Jurkat, Clone E6-1 (cell line): ENCODE measurements around the gene ZNF175.
A peak's percentile ranks its signal among the peaks of the same experiment; 100 is the strongest.

Source experiments
- DNase-seq: peaks from one replicate; pipeline ENCODE4 v3.0.0-alpha.2; 2011; ENCODE audit warnings: low read depth, low spot score
- H3K4me3 ChIP-seq: 2 replicates; pipeline ENCODE4 v1.5.1; 2011; ENCODE audit warnings: mild to moderate bottlenecking, low read length, control low read depth, moderate library complexity

Gene ZNF175

DNA sequence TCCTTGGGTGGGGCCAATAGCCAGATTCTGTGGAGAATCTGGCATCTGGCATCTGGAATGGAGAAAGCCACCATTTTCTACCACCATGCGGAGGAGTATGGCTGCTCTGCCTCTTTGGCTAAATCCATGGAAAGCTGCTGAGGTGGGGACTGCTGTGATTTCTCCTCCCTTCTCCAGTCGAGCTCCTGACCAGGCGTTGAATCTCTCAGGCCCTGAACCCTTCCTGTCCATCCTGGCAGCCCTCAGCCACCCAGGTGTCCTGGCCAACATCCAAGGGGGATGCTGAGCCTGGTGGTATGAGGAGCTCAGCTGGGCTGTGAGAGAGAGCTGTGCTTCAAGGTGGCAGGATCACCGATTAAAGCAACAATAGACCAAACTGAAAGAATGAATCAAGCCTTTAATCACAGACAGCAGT, 22.2 kb upstream of the ZNF175 start:
- H3K4me3 ChIP-seq: no peak overlapping the region
- no peak for DNase-seq

DNA sequence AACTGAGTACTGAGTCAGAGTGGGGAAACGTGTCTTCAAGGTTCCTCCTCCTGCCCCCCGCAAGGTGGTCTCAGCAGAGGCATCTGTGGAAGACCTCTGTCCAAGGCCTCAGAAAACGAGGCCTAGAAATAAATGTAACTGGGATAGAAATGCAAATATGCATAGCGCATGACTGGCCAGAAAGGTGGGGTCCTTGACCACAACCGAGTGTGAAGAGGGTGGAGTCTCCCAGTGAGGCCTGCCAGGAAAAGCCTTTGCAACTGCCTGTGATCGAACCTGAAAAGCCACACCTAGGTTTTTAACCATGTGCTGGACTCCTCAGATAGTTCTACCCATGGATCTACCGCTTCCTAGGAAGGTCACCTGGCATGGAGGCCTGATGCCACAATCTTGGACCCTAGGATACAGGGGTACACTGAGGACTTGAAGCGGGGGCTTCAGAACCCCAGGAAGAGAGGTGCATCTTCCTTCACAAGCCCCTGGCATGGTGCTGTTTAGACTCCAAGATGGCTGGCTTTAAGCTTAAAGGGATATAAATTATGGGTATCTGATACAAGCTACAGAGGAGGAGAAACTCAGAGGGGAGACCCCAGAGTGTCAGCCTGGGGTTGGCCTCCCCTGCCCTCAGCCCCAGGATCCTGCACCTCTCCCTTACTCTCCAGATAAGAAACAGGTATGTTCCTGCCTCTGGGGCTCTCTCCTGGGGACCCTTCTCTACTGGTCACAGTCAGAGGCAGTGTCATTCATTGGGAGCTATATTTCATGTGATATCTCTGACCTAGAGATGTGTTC, 21.4 kb upstream of the ZNF175 start:
- H3K4me3 ChIP-seq: no peak overlapping the region
- no peak for DNase-seq

DNA sequence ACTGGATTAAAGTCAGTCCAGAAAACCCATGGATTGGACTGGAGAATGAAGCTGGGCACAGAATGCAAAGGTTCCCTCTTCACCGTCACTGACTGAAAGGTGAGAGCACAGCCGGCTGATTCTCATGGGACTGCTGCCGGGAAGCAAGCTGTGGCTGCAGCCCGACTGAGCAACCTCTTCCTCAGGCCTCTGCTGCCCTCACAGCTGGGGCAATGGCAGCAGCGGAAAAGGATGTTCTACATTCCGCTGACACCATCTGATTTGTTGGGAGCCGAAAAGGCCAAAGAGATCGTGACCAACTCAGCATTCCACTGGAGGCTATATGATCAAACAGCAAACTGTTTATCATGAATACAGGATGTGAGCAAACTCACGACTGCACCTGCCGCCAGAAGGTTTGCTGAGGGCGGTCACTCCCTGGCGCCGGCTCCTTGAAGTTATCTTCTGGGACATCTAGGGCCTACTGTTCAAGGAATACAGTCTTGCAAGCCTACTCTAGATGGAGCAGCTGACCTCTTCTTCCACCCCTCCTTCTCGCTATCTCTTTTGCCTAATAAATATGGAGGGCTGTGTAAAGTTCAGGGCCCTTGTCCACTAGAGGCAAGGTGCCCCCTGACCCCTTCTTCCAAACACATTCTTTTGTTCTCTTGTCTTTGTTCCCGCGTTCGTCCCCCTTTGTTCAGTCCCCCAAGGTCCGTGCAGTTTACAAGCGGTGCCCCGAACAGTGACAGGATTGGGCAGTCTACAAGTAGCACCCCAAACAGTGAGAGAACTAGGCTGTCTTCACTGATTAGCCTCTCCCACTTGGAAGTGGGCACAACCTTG, 20.0 kb upstream of the ZNF175 start:
- H3K4me3 ChIP-seq: no peak overlapping the region
- no peak for DNase-seq

DNA sequence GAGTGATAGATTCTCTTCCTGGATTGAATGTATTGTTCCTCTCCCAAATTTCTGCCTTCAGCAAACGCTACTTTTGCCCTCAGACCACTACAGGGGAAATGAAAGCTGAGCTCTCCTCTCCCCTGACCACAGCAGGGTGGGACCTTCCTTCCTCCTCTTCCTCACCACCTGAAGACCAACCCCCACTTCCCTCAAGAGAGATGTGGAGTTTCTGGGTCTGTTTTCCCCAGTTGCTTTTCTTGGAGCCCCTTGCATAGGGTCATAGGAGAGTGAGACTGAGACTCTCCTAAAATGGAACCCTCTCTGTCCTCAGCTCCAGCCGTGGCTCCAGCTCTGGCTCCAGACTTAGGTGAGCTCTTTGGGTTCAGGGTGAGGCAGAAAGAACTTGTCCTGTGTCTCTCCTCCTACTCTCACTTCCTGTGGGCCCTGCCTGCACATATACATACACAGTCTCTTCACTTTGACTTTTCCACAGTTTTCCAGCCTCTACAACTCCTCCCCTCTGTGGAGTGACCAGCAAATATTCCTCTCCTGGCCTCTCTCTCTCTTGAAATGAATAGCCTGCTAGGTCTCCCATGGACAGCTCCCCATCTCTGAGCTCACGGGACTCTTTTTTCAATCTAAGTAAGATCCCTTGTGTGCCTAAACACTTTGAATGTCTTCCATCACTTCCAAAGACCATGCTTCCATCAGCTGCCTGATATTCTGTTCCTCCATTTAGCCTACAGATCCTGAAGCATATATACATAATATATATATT, 19.2 kb upstream of the ZNF175 start:
- no peak for DNase-seq
- H3K4me3 ChIP-seq: no peak overlapping the region

DNA sequence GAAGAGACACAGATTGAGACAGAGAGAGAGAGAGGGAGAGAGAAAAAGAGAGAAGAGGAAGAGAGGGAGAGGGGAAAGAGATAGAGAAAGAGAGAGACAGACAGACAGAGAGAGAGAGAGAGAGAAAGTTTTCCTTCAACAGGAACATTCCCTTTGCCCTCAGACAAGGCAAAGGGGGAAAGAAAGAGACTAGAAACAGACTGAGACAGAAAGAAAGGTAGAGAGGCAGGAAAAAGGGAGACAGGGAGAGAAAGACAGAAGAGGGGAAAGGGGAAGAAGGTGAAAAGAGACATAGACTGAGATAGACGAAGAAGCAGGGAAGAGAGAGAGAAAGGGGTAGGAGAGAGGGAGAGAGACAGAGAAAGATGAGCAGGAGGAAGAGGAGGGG, 18.5 kb upstream of the ZNF175 start:
- H3K4me3 ChIP-seq: no peak overlapping the region
- DNase-seq: no peak

DNA sequence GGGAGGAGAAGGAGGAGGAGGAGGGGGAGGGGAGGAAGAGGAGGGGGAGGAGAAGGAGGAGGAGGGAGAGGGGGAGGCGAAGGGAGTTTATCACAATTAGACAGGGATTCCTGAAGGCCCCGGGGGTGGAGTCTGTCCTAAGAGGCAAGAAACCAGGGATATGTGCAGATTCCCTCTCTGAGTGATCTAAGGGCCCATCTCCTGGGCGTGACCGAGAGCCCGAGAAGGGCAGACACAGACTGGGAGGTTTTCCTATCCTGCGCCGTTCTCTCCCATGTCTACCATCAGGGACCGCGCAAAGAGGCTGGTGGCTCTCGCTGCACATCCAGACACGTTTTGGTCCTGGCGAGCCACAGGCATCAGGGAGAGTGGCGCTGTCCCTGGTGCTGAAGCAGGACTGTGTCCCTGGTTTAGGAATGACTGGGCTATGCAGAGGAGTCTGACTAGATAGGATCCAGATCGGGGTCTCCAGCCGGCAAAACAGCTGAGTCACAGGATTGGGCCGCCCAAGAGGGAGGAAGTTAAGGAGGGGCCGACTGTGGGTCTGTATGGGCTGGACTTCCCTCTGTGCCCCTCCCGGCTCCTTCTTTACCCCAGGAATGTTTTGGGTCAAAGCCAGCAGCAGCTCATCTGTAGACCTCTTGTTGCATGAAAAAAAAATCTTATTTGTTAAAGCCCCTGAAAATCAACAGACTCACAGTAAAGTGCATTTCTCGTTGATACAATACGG, 17.9 kb upstream of the ZNF175 start:
- no peak for DNase-seq
- no peak overlapping the region for H3K4me3 ChIP-seq

DNA sequence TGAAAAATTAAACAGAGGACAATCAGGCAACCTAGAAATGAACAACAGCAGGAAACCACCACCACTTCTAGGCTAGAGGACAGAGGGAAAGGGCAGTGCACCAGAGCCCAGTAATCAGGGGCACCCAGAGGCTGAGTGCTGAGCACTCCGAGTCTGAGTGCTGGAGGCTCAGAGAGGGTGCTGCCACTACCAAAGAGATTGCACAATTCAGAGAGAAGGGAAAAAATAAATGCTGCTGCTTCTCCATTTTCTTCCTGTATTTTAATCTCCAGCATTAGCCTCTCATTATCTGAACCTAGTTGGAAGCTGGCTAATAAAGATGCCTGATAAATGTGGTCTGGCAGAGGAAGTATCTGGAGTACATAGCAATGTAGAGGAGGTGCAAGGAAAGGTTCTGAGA, 11.8 kb upstream of the ZNF175 start:
- H3K4me3 ChIP-seq: no peak overlapping the region
- DNase-seq: no peak

DNA sequence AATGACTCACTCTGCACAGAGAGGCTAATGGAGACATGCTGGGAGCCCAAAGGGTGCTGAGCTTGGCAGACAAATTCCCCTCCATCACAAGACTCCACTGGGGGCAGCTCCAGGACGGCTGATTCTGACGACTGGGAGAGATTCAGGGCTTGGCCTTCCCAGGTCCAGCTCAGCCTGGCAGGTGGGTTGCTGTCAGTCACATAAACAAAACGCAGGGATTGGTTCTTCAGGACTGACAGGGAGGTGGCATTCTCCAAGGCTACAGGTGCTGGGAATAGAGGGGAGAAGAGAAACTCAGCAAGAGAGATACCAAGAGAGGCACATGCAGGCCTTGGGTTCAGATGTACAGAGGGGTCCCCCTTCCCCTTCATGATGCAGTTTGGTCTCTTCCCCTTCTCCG, 10.7 kb upstream of the ZNF175 start:
- no peak overlapping the region for H3K4me3 ChIP-seq
- no peak for DNase-seq

DNA sequence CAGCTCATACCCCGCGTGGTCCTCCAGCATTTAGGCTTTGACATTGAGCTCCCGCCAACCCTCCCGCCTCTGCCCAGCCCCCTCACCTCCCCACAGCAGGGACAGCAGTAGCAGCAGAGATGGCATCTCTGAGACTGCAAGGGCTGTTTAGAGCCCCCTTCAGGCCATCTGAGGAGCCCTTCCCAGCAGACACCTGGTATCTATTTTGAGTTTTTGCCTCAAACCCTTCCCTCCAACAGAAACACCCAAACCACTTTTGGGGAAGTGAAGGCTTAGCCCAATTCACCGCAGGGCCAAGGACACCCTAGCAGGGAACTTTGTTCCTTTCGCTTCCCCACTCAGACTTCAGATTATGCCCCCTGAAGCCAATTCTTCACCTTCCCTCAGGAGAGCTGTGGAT, 6.3 kb upstream of the ZNF175 start:
- DNase-seq: peak; percentile 67
- no peak overlapping the region for H3K4me3 ChIP-seq

DNA sequence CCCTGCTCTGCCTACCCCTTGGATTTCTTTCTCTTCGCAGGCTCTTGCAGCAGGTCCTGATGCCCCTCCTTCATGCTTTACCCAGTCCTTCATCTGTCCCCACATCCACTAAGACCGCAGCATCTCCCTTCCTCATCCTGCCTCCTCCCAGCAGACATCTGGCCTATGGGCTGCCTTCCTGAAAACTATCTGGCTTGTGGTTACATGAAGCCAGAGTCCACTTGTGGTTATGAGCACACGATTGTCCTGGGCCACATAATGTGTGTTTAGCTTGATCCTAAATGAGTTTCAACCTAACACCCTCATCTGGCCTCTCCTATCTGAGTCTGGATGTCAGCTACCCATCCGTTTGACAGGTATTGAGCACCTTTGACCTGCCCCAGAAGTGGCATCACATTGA, 5.5 kb upstream of the ZNF175 start:
- no peak overlapping the region for H3K4me3 ChIP-seq
- DNase-seq: no peak

DNA sequence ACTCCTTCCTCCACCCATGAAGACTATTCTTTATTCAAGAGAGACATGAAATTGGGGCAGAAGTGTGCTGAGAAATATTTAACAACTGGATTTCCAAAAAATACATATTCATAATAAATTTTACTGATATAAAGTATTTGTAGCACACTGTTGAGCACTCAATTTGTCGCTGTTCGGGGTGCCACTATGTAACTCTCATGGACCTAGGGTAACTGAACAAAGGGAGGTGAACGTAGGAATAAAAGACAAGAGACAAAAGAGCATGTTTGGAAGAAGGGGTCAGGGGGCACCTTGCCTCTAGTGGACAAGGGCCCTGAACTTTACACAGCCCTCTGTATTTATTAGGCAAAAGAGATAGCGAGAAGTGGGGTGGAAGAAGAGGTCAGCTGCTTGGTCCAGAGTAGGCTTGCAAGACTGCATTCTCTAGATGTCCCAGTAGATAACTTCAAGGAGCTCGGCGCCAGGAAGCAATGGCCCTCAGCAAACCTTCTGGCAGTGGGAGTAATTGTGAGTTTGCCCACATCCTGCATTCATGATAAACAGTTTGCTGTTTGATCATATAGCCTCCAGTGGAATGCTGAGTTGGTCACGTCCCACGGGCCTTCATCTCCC, 4.5 kb upstream of the ZNF175 start:
- no peak overlapping the region for H3K4me3 ChIP-seq
- peak; percentile 49 for DNase-seq

DNA sequence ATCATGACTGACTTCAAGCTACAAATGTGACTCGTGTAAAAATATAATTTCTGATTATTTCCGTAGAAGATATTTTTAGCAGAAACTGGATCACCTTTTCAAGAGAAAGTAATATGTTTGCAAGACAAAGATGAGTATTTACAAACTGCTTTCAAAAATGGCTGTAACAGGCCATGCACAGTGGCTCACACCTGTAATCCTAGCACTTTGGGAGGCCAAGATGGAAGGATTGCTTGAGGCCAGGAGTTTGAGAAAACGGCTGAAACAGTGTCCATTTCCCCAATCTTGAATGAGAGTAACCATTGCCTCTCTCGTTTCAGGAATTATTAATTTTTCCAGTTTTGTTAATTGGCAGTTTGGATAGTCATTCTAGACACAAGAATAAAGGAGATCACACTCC, 3.5 kb upstream of the ZNF175 start:
- DNase-seq: no peak
- H3K4me3 ChIP-seq: no peak overlapping the region

DNA sequence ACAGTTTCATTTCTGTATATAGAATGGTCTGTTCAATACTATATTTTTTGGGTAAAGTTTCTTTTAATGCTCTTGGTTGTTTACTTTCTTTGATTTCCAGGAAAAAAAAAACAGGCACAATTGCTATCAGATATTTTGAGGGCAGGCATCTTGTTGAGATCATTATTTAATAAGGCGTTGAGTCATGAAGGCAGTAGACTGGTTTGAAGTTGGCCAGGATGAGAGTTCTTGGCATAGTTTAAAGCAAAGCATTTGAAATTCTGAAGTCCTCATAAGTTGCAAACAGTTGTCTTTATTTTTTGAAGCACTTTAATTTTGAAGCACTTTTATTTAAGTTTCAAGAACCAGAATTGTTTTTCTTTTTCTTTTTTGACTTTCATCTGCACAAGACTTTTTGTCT, 2.6 kb upstream of the ZNF175 start:
- no peak for DNase-seq
- no peak overlapping the region for H3K4me3 ChIP-seq

DNA sequence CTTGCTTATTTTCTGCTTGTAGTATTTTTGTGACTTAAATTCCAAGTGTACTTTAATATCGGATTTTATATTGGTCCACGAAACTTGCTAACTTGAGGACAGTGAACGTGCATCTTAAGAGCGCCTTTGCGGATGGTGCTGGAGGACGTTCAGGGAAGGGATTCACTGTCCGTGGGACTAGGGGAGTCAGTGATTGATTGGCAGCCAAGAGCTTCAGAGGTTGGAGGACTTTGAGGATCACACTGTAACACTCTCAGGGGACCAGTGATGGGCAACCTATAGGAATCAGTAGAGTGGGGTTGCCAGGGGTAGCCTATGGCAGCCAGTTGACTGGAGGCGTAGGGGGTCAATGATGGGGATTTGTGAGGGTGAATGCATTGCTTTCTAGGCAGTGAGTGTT, 516 bp downstream of the ZNF175 start:
- DNase-seq: no peak
- H3K4me3 ChIP-seq: peak overlapping the region; percentile 87

DNA sequence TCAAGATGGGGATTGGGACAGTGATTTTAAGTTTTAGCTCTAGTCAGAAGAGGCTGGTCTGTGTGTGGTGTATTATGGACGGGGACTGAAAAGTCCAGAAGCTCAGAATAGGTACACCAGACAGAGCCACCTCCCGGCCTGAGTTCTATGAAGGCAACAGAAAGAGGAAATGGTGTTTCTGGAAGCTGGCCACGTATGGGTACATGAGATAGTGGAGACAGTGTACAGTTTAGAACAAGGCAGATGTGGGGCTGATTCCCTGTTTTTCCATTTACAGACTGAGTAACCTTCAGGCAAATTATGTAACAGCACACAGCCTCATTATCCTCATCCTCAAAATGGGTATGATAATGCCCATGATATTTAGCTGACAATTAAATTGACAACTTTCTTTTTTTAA, 1.3 kb downstream of the ZNF175 start:
- no peak for DNase-seq
- peak overlapping the region; percentile 87 for H3K4me3 ChIP-seq

DNA sequence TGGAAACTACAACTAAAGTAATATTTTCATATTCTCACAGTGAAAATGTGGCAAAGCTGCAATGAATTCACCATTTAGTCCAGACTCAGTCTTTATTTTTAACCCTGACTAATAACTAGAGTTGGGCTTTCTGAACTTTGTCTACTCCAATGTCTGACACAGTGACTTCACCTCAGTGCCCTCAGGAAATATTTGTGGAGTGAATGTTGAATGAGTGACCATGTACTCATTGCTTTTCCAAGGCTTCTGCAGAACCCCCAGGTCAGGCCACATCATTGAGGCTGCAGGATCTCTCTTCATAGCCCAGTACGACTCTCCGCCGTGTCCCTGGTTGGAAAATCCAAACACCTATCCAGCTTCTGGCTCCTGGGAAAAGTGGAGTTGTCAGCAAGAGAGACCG, 1.8 kb downstream of the ZNF175 start:
- DNase-seq: no peak

DNA sequence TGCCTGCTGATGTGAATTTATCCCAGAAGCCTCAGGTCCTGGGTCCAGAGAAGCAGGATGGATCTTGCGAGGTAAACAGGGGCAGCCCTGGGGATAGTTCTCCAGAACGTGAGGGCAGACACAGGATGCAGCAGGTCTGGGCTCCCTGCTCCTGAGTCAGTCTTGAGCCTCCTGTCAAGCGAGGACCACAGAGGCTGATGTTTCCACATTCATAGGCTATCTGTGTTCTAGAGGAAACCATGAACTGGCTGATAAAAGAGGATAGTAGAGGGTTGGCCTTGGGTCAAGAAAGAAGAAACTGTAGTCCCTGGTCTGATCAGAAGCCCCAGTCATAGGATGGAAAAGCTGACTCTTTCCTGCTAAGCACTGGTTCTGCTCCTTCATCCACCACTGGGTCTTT, 2.2 kb downstream of the ZNF175 start:
- H3K4me3 ChIP-seq: no peak overlapping the region
- no peak for DNase-seq

More for the DNA sequence above, 1.8 kb downstream of the ZNF175 start:
- no peak overlapping the region for H3K4me3 ChIP-seq

DNA sequence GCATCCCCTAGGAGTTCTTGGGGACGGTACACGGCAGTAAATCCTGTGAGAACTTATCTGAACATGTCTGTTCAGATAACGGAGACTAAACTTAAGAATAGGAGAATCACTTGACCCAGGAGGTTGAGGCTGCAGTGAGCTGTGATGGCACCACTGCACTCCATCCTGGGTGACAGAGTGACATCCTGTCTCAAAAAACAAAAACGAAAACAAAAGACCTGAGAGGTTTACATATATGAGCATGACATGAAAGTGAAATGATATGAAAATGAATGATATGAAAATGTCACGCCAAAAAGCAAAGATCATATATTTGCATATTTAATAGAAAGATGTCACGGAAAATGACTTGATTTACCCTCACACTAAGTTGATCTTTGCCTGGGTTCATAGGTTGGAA, 5.8 kb downstream of the ZNF175 start:
- H3K4me3 ChIP-seq: no peak overlapping the region
- no peak for DNase-seq
